BLaER1 (cell line): ENCODE results near the gene COL4A1.
A peak's percentile ranks its signal among the peaks of the same experiment; 100 is the strongest.
"Not testable (repeated sequence)": the region's sequence is repeated elsewhere in the genome, so short reads cannot be mapped to it uniquely, and the experiment has no call there.

Source experiments
- H3K27ac ChIP-seq: shearing (Covaris generic); formaldehyde crosslinking; 2 replicates; pipeline ENCODE4 v1.8.1; 2022
- H3K27me3 ChIP-seq: shearing (Covaris generic); formaldehyde crosslinking; 2 replicates; pipeline ENCODE4 v1.8.1; 2022
- H3K36me3 ChIP-seq: shearing (Covaris generic); formaldehyde crosslinking; 2 replicates; pipeline ENCODE4 v1.8.1; 2022
- H3K4me1 ChIP-seq: shearing (Covaris generic); formaldehyde crosslinking; 2 replicates; pipeline ENCODE4 v1.8.1; 2022
- H3K4me2 ChIP-seq: shearing (Covaris generic); formaldehyde crosslinking; 2 replicates; pipeline ENCODE4 v1.8.1; 2022
- H3K4me3 ChIP-seq: shearing (Covaris generic); formaldehyde crosslinking; 2 replicates; pipeline ENCODE4 v1.8.1; 2022
- H3K9ac ChIP-seq: shearing (Covaris generic); formaldehyde crosslinking; 2 replicates; pipeline ENCODE4 v1.8.1; 2022
- H3K9me3 ChIP-seq: shearing (Covaris generic); formaldehyde crosslinking; 2 replicates; pipeline ENCODE4 v1.8.1; 2022
- H4K20me1 ChIP-seq: shearing (Covaris generic); formaldehyde crosslinking; 2 replicates; pipeline ENCODE4 v1.8.1; 2022
- Cebpa-rat ChIP-seq: shearing (Covaris generic); IDR thresholded peaks from 2 replicates; pipeline ENCODE4 v1.8.1; 2022

The COL4A1 gene

DNA sequence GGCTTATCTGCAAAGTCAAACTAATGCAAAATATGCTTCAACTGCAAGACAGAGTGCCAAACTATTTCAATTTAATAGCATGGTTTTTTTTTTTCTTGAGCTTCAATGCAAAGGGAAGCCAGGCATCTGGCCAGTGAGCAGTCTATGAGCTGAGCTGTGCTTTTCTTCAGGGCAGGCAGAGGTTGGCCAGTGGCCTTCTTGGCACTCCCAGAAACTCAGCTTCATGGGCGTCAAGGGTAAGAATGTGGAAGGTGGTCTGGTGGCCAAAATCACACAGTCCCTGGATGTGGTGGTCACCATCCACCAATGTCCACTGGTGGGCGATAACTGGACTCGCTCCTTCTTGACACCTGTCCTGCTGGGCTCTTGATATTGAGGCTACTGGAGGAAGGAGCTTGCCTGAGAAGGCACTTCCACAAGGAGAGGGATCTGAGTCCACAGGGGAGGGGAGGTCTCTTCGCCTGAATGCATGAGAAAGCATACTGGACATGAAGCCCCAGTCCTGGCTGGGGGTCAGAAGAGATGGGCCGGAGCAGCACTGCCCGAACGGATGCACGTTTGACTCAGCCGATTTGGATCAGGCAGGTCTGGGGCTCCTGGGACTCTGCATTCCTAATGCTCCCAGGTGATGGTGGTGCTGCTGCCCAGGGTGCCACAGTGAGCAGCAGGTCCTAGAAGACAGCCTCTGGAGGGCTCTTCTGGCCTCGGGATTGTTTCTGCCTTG is 17.2 kb upstream of the COL4A1 start:
- no peak for TF ChIP-seq Cebpa-rat
- Histone ChIP-seq H3K27ac (no peak overlapping the region), H4K20me1 (no peaks in the 10 kb centered on the region), H3K4me1 (peaks cover 13% of the 10 kb centered on the region), H3K36me3 (no peaks in the 10 kb centered on the region), H3K27me3 (no peaks in the 10 kb centered on the region), H3K4me3 (no peak overlapping the region), H3K9ac (no peak overlapping the region), H3K4me2 (no peak overlapping the region), H3K9me3 (peaks cover 4% of the 10 kb centered on the region; the same call in 1 of the 2 replicates)

DNA sequence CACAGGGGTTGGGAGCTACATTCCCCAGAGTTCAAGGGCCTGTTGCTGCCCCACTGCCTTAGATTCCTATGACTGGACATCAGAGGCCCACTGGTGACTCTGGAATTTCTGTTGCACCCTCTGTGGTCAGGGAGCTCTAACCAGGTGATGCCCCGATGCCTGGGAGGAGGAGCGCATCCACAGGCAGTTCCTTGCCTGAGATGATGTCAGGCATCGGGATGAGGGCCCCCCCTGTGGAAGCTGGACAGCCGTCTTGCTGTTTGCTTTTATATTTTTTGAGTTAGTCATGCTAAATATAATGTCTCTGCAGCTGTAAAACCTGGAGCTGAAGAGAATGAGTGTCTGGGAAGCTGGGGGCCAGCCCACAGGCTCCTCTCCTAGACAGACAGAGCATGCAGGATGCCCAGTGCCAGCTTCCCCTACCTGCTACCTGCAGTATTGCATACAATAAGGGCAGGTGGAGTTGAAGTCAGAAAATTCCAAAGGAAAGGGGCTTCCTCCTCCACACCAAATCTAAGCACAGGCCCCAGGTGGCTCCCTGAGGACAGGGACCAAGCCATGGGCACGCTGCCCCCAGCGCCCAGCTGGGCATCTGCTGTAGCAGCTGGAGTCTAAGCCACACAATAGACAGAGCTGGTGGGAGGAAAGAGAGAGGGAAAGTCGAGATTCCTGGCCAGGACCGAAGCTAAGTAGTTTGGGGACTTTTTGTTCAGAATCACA is 16.4 kb upstream of the COL4A1 start:
- H3K4me1 ChIP-seq, result peaks cover 18% of the 10 kb centered on the region
- no peak overlapping the region for H3K4me2 ChIP-seq
- no peak overlapping the region for H3K27ac ChIP-seq
- peaks cover 4% of the 10 kb centered on the region; the same call in 1 of the 2 replicates for H3K9me3 ChIP-seq
- H3K36me3 ChIP-seq, result no peaks in the 10 kb centered on the region
- no peaks in the 10 kb centered on the region for H4K20me1 ChIP-seq
- TF ChIP-seq Cebpa-rat, result no peak
- no peaks in the 10 kb centered on the region for H3K27me3 ChIP-seq
- H3K4me3 ChIP-seq, result no peak overlapping the region
- no peak overlapping the region for H3K9ac ChIP-seq

DNA sequence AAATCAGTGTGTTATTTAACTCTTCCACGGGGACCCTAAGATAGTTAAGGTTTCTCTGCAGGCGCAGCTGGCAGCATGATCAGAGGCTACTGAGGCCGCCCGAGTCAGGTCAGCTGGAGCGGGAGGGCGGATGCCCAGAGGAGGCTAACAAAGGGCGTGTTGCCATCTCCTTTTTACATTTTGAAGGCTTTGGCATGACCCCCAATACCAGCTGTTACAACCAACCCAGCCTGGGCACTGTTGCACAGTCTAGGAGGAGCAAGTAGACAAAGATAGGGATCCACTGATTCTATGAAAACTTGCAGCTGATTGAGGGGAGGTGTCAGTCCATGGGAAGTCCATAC is 15.8 kb upstream of the COL4A1 start:
- Histone ChIP-seq H3K36me3 (no peaks in the 10 kb centered on the region), H3K27me3 (no peaks in the 10 kb centered on the region), H3K4me3 (no peak overlapping the region), H3K4me2 (no peak overlapping the region), H4K20me1 (no peaks in the 10 kb centered on the region), H3K9me3 (peaks cover 4% of the 10 kb centered on the region; the same call in 1 of the 2 replicates), H3K9ac (no peak overlapping the region), H3K27ac (no peak overlapping the region), H3K4me1 (peaks cover 18% of the 10 kb centered on the region)
- TF ChIP-seq Cebpa-rat, result no peak

DNA sequence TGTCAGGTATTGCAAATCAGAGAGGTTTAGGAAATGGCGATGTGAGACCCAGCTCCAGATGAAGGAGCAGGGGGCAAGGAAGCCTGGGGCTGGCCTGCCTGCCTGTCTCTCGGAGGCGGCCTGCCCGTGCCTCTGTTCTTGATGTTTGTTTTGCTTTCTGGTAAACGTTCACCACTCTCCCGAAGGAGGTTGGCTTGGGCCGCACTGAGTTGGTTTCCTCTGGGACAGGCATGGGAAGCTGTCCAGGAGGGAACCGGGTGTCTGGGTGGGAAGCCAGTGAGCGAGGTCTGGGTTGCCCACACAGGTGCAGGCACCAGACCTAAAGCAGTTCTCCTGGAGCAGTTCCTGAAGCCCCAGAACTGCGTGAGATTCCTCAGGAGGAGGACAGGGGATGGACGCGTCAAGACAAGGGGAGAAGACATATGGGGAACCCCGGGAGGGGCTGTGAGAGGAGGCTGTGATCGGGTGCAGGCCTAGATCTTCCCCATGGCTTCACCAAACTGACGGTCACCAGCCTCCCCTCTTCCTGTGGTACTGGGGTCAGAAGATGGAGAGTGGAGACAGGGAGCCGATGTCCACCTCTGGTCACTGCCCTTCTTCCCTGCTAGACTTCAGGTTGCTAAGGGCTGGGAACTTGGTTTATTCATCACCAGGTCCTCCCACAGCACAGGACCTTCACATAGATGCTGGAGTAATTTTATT is 15.3 kb upstream of the COL4A1 start:
- Histone ChIP-seq H3K4me2 (no peak overlapping the region), H4K20me1 (no peaks in the 10 kb centered on the region), H3K4me1 (peaks cover 18% of the 10 kb centered on the region), H3K27ac (no peak overlapping the region), H3K9me3 (peaks cover 4% of the 10 kb centered on the region; the same call in 1 of the 2 replicates), H3K9ac (no peak overlapping the region), H3K4me3 (no peak overlapping the region), H3K36me3 (no peaks in the 10 kb centered on the region), H3K27me3 (no peaks in the 10 kb centered on the region)
- no peak for TF ChIP-seq Cebpa-rat

DNA sequence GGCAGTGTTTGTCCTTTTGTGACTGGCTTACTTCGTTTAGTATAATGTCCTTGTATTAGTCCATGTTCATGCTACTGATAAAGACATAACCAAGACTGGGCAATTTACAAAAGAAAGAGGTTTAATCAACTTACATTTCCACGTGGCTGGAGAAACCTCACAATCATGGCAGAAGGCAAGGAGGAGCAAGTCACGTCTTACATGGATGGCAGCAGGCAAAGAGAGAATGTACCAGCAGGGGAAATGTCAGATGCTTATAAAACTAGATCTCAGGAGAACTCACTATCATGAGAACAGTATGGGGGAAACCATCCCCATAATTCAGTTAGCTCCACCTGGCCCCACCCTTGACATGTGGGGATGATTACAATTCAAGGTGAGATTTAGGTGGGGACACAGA is 14.6 kb upstream of the COL4A1 start:
- peaks cover 18% of the 10 kb centered on the region for H3K4me1 ChIP-seq
- not testable (repeated sequence) for H3K27ac ChIP-seq, H3K4me2 ChIP-seq, H3K9me3 ChIP-seq, H3K36me3 ChIP-seq, H4K20me1 ChIP-seq, H3K4me3 ChIP-seq, H3K27me3 ChIP-seq, H3K9ac ChIP-seq

DNA sequence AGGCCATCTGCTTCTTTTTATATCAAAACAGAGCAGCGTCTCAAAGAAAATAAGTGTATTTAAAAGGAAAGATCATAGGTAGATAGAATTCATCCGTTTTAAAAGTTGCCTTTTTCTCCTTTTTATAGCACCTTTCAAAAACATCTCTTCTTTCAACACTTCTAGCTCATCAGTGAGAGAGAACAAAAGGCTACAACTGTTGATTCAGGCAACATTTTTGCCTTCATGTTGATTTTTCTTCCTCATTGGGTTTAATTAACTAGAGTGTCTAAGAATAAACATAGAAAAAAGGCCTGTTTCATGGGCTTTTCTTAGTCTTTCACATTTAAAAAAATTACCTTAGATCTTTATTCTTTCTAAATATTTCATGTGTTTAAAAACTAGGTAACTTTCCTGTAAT is 13.7 kb upstream of the COL4A1 start:
- Histone ChIP-seq H3K4me3 (no peak overlapping the region), H3K27ac (no peak overlapping the region), H3K4me2 (peak overlapping the region; percentile 76; the same call in 1 of the 2 replicates)

DNA sequence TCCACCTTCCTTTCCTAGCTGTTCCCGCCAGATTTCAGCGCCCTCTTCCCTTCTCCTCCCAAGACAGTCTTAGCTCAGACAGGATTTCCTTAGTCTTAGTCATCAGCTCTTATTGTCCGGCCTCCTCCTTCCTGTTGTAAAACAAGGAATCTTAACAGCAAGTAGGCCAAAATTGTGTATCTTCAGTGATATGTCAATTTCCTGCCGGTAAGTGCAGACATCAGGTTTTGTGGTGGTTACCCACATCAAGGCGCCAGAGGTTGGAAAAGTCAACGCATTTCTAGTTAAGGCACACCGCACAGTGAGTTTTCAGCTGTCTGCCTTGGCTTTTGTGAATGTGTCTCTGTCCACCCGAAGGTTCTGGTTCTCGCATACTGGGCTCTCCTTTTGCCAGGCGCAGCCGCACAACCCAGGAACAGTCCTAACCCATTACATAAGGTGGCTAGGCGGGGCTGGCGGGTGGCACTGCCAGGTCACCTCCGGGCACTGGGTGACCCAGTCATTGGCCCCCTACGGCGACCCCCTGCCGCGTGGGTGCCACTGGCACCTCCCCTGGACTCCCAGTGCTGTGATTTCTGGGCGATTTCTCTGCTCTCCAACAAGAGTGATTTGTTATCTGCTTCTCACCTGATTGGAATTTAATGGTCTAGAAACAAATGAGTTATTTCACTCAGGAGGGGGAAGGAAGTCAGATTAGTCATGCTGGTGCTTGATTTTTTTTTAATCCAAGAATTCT is 13.0 kb upstream of the COL4A1 start:
- Histone ChIP-seq H3K27me3 (no peaks in the 10 kb centered on the region), H3K4me3 (no peak overlapping the region), H3K9me3 (peaks cover 4% of the 10 kb centered on the region; the same call in 1 of the 2 replicates), H3K9ac (no peak overlapping the region), H3K27ac (no peak overlapping the region), H3K36me3 (no peaks in the 10 kb centered on the region), H3K4me2 (peak overlapping the region; percentile 76), H4K20me1 (no peaks in the 10 kb centered on the region), H3K4me1 (peaks cover 18% of the 10 kb centered on the region)
- no peak for TF ChIP-seq Cebpa-rat

More for the DNA sequence above, 13.7 kb upstream of the COL4A1 start:
- Histone ChIP-seq H3K9ac (no peak overlapping the region), H3K36me3 (no peaks in the 10 kb centered on the region), H3K4me1 (peaks cover 18% of the 10 kb centered on the region), H3K27me3 (no peaks in the 10 kb centered on the region), H4K20me1 (no peaks in the 10 kb centered on the region), H3K9me3 (peaks cover 4% of the 10 kb centered on the region; the same call in 1 of the 2 replicates)
- no peak for TF ChIP-seq Cebpa-rat

DNA sequence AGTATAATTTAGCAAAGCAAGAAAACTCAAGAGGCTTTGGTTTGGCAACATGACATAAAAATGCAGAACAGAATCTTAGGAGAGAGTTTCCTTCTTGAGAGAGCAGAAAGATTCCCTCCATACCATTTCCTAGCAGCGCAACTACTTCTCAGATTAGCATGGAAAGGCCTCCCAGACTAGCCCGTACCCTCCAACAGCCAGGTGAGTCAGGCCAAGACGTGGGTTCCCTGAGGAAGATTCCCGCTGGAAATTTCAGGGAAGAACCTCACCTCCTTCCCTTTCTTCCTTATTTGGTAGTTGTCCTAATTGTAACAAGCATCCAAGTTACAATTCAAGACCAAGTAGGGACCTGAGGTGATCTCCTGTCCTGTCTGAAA is 12.4 kb upstream of the COL4A1 start:
- no peak overlapping the region for H3K4me3 ChIP-seq
- H3K9ac ChIP-seq, result no peak overlapping the region
- H3K36me3 ChIP-seq, result no peaks in the 10 kb centered on the region
- no peak overlapping the region for H3K27ac ChIP-seq
- peaks cover 18% of the 10 kb centered on the region for H3K4me1 ChIP-seq
- no peak for TF ChIP-seq Cebpa-rat
- H3K9me3 ChIP-seq, result peaks cover 4% of the 10 kb centered on the region; the same call in 1 of the 2 replicates
- H3K4me2 ChIP-seq, result peak overlapping the region; percentile 76
- H4K20me1 ChIP-seq, result no peaks in the 10 kb centered on the region
- H3K27me3 ChIP-seq, result peaks cover 1% of the 10 kb centered on the region; the same call in 1 of the 2 replicates

DNA sequence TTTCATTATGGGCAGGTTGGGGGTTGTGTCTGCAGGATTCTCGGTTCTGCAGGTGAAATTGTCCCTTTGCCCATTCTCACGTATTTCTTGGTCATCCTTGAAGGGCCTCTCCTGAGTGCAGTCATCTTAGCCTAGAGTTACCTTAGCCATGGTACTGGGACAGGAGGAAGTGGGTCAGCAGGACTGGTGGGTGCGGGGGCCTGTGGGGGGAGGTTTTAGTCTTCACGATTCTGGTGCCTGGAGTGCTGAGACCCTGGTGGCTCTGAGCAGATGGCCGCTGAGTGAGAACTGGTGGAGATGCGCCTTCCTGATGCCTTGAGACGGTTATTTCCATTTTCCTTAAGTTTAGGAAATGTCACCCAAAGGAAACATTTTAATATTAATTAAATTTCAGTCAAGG is 12.0 kb upstream of the COL4A1 start:
- H3K27me3 ChIP-seq, result peaks cover 5% of the 10 kb centered on the region; the same call in 1 of the 2 replicates
- no peaks in the 10 kb centered on the region for H4K20me1 ChIP-seq
- no peak overlapping the region for H3K4me2 ChIP-seq
- TF ChIP-seq Cebpa-rat, result no peak
- no peak overlapping the region for H3K27ac ChIP-seq
- no peaks in the 10 kb centered on the region for H3K36me3 ChIP-seq
- H3K4me1 ChIP-seq, result peaks cover 18% of the 10 kb centered on the region
- no peak overlapping the region for H3K4me3 ChIP-seq
- no peak overlapping the region for H3K9ac ChIP-seq
- H3K9me3 ChIP-seq, result peaks cover 4% of the 10 kb centered on the region; the same call in 1 of the 2 replicates
